Measurements from ENCODE around the gene KIAA0930. TPM values are rescaled to one million over a fixed set of nuclear protein-coding genes. Genes with fewer than 3 reads are reported as not detected.

KIAA0930 gene
- total and polyA plus RNA-seq, 5 donors from 2014 or later: 0.70 to 21.3 (median 2.0) TPM

DNA sequence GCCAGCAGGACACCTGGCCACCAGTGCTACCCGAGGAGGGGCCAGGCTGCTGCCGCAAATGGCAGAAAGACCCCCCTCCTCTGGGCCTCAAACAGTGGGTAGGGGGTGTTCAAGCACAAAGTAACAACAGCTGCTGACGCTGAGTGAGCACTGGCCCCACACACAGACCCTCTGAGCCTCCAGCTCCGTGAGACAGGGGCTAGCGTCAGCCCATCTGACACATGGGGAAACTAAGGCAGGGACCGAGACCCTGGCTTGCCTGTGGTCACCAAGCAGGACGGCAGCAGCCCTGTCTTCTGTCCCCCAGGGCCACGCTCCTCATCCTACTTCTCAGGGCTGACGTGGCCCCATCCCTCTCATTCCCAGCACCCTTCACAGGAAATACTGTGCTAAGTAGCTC is 40.5 kb downstream of the KIAA0930 start:
- Mint-ChIP-seq H3K4me1 (peaks cover 0 to 4% (median 0%) of the 10 kb centered on the region in 4 donors), H3K4me3 (no peak overlapping the region), H3K27me3 (no peaks in the 10 kb centered on the region), H3K9me3 (no peaks in the 10 kb centered on the region), H3K27ac (peak overlapping the region in 1 of 3 donors; percentile 63), H3K36me3 (peaks cover 28% of the 10 kb centered on the region)
- Histone ChIP-seq H3K9me3 (ENCODE audit: control insufficient read depth in 2 of 2, low read length in 2 of 2) (no peaks in the 10 kb centered on the region), H3K27ac (ENCODE audit: insufficient read depth, low read length, poor library complexity, severe bottlenecking) (no peak overlapping the region), H3K27me3 (ENCODE audit: control insufficient read depth, insufficient read depth, low read length) (no peaks in the 10 kb centered on the region), H3K4me1 (ENCODE audit: control insufficient read depth, insufficient read depth, low read length, poor library complexity, severe bottlenecking) (no peaks in the 10 kb centered on the region), H3K36me3 (ENCODE audit: control insufficient read depth, insufficient read depth, low read length) (peaks cover 20% of the 10 kb centered on the region), H3K4me3 (ENCODE audit: low read depth, low read length) (no peak overlapping the region)
- no peak for DNase-seq
- ATAC-seq (ENCODE audit: low read depth in 2 of 2): no peak

DNA sequence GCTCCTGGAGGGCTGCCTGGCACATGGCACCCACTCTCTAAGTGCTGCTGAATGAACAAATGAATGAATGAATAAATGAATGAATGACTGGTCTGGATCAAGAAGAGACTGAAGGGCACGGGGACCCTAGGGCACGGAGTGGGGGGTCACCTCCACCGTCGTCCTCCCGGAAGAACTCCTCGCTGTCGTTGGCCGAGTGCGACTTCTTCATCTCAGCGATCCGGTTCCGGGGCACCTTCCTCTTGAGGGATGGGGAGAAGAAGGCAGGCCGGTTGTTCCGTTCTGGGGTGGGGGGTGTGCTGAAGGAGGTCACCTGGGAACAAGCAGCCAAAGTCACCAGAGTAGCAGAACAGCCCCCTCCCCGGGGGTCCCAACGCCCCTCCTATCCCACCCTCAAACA is 41.0 kb downstream of the KIAA0930 start:
- Mint-ChIP-seq H3K27me3 (no peaks in the 10 kb centered on the region), H3K4me1 (peaks cover 0 to 4% (median 0%) of the 10 kb centered on the region in 4 donors), H3K4me3 (no peak overlapping the region), H3K27ac (no peak overlapping the region), H3K36me3 (peaks cover 24% of the 10 kb centered on the region), H3K9me3 (no peaks in the 10 kb centered on the region)
- Histone ChIP-seq H3K9me3 (ENCODE audit: control insufficient read depth in 2 of 2, low read length in 2 of 2) (no peaks in the 10 kb centered on the region), H3K27ac (ENCODE audit: insufficient read depth, low read length, poor library complexity, severe bottlenecking) (no peak overlapping the region), H3K36me3 (ENCODE audit: control insufficient read depth, insufficient read depth, low read length) (peaks cover 20% of the 10 kb centered on the region), H3K4me3 (ENCODE audit: low read depth, low read length) (no peak overlapping the region), H3K4me1 (ENCODE audit: control insufficient read depth, insufficient read depth, low read length, poor library complexity, severe bottlenecking) (no peaks in the 10 kb centered on the region), H3K27me3 (ENCODE audit: control insufficient read depth, insufficient read depth, low read length) (no peaks in the 10 kb centered on the region)
- ATAC-seq (ENCODE audit: low read depth in 2 of 2) (no peak), DNase-seq (no peak)

DNA sequence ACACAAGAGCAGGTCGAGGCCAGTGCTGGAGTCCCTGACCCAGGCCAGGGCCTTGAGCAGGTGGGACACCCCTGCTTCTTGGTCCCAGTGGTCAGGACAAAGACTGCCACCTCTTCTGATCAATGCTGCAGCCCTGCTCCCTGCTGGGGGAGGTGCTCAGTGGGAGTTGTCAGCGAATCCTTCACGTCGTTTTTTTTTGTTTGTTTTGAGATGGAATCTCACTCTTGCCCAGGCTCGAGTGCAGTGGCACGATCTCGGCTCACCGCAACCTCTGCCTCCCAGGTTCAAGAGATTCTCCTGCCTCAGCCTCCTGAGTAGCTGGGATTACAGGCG is 42.3 kb downstream of the KIAA0930 start:
- Mint-ChIP-seq H3K4me1 (peaks cover 0 to 4% (median 0%) of the 10 kb centered on the region in 4 donors), H3K36me3 (peaks cover 23% of the 10 kb centered on the region), H3K4me3 (no peak overlapping the region), H3K27ac (no peak overlapping the region), H3K9me3 (no peaks in the 10 kb centered on the region), H3K27me3 (no peaks in the 10 kb centered on the region)
- no peak overlapping the region for H3K4me3 ChIP-seq (ENCODE audit: low read depth, low read length)
- no peaks in the 10 kb centered on the region for H3K27me3 ChIP-seq (ENCODE audit: control insufficient read depth, insufficient read depth, low read length)
- DNase-seq: no peak
- H3K36me3 ChIP-seq (ENCODE audit: control insufficient read depth, insufficient read depth, low read length): peaks cover 20% of the 10 kb centered on the region
- H3K4me1 ChIP-seq (ENCODE audit: control insufficient read depth, insufficient read depth, low read length, poor library complexity, severe bottlenecking): no peaks in the 10 kb centered on the region
- H3K27ac ChIP-seq (ENCODE audit: insufficient read depth, low read length, poor library complexity, severe bottlenecking): no peak overlapping the region
- no peaks in the 10 kb centered on the region for H3K9me3 ChIP-seq (ENCODE audit: control insufficient read depth in 2 of 2, low read length in 2 of 2)
- ATAC-seq (ENCODE audit: low read depth in 2 of 2): no peak

DNA sequence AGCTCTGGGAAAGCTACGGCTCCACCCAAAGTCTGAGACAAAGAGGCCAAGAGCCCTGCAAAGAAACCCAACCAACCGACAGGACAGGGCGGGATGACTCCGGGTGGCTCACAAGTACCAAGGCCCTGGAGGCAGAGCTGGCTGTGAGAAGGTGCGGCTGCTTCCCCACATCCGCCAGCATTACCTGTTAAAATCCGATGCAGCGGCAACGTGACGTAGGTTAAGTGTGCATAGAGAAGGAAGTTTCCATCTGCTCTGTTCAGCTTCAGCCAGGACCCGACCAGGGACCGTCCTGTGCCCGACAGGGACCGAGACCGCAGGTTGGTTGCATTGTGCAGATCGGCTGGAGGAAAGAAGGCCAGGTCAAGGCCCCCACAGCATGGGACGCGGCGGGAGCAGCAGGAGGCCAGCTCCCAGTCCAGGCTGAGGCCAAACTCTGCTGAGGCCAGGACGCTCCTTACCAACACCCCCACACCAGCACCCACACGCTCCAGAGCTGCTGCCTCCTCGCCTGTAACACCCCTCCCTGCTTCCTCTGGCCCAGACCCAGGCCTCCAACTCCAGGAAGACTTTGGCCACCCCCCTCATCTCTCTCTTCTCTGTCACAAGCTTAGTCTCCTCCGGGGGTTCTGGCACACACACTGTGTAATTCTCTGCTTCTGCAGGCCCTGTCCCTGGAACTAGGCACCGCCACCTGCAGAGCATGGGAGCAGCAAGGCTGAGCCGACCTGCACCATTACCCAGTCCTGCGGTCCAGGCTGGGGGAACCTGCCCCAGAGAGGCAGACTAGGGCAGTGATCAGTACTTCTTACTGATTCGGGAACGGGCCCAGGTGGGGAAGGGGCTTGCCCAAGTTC is 42.9 kb downstream of the KIAA0930 start:
- DNase-seq: no peak
- H3K27me3 Mint-ChIP-seq: no peaks in the 10 kb centered on the region
- H3K27ac ChIP-seq (ENCODE audit: insufficient read depth, low read length, poor library complexity, severe bottlenecking): no peak overlapping the region
- no peaks in the 10 kb centered on the region for H3K9me3 Mint-ChIP-seq
- H3K36me3 Mint-ChIP-seq: peaks cover 23% of the 10 kb centered on the region
- H3K9me3 ChIP-seq (ENCODE audit: control insufficient read depth in 2 of 2, low read length in 2 of 2): no peaks in the 10 kb centered on the region
- H3K4me1 ChIP-seq (ENCODE audit: control insufficient read depth, insufficient read depth, low read length, poor library complexity, severe bottlenecking): no peaks in the 10 kb centered on the region
- H3K27me3 ChIP-seq (ENCODE audit: control insufficient read depth, insufficient read depth, low read length): no peaks in the 10 kb centered on the region
- no peak overlapping the region for H3K27ac Mint-ChIP-seq
- peaks cover 0 to 4% (median 0%) of the 10 kb centered on the region in 4 donors for H3K4me1 Mint-ChIP-seq
- no peak for ATAC-seq (ENCODE audit: low read depth in 2 of 2)
- peaks cover 20% of the 10 kb centered on the region for H3K36me3 ChIP-seq (ENCODE audit: control insufficient read depth, insufficient read depth, low read length)
- H3K4me3 ChIP-seq (ENCODE audit: low read depth, low read length): no peak overlapping the region
- no peak overlapping the region for H3K4me3 Mint-ChIP-seq

DNA sequence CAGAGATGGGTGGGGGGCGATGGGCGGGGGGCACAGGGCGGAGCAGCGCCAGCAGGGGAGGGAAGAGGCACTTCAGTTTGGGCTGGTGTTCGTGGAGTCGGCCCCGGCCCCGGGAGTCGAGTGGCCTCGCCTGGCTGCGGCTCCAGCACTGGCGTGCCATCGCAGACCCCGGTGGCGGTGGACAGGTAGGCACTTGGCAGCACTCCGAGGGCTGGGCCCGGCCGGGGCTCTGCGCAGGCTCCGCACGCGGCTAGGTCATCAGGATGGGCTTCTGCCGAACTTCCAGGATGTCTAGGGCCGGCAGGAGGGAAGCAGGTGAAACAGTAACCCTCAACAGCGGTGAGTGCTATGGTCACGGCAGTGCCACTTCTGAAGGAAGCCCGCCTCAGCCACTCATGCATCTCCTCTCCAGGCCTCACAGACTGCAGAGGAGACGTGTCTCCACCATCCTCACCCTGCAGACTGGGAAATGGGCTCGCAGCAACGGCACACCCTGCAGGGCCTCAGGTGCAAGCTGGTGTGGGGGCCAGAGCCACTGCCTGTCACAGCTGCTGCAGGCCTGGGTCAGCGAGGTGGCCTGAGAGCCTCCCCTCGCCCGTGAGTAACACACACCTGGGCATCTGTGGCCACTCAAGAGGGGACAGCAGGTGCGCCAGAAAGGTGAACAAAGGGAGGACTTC is 43.6 kb downstream of the KIAA0930 start:
- Mint-ChIP-seq H3K27me3 (no peaks in the 10 kb centered on the region), H3K4me3 (no peak overlapping the region), H3K9me3 (no peaks in the 10 kb centered on the region), H3K36me3 (peaks cover 23% of the 10 kb centered on the region), H3K27ac (no peak overlapping the region), H3K4me1 (peaks cover 0 to 4% (median 0%) of the 10 kb centered on the region in 4 donors)
- Histone ChIP-seq H3K4me1 (ENCODE audit: control insufficient read depth, insufficient read depth, low read length, poor library complexity, severe bottlenecking) (no peaks in the 10 kb centered on the region), H3K27me3 (ENCODE audit: control insufficient read depth, insufficient read depth, low read length) (no peaks in the 10 kb centered on the region), H3K4me3 (ENCODE audit: low read depth, low read length) (no peak overlapping the region), H3K36me3 (ENCODE audit: control insufficient read depth, insufficient read depth, low read length) (peaks cover 20% of the 10 kb centered on the region), H3K27ac (ENCODE audit: insufficient read depth, low read length, poor library complexity, severe bottlenecking) (no peak overlapping the region), H3K9me3 (ENCODE audit: control insufficient read depth in 2 of 2, low read length in 2 of 2) (no peaks in the 10 kb centered on the region)
- ATAC-seq (ENCODE audit: low read depth in 2 of 2): no peak
- DNase-seq: no peak

DNA sequence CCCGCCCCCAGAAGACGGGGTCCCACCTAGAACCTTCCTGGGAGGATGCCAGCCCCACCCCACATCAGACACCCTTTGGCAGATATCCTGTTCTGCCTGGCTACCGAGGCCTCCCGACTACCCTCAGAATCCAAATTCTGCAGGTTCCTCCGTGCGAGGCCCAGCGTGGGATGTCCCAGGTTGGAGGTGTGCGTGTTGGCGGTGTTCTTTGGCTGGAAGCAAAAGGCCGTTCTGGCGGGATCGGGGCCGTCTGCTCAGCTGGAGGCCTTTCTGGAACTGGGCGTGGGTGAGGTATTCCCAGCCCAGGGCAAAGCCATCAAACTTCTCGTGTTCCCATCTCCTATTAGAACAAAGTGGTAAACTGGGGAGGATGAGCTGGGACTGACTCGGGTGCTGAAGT is 44.4 kb downstream of the KIAA0930 start:
- no peaks in the 10 kb centered on the region for H3K27me3 ChIP-seq (ENCODE audit: control insufficient read depth, insufficient read depth, low read length)
- no peak for DNase-seq
- Mint-ChIP-seq H3K27ac (no peak overlapping the region), H3K36me3 (peaks cover 16% of the 10 kb centered on the region), H3K27me3 (no peaks in the 10 kb centered on the region), H3K4me3 (no peak overlapping the region), H3K4me1 (no peaks in the 10 kb centered on the region), H3K9me3 (no peaks in the 10 kb centered on the region)
- H3K27ac ChIP-seq (ENCODE audit: insufficient read depth, low read length, poor library complexity, severe bottlenecking): no peak overlapping the region
- no peaks in the 10 kb centered on the region for H3K4me1 ChIP-seq (ENCODE audit: control insufficient read depth, insufficient read depth, low read length, poor library complexity, severe bottlenecking)
- H3K4me3 ChIP-seq (ENCODE audit: low read depth, low read length): no peak overlapping the region
- no peak for ATAC-seq (ENCODE audit: low read depth in 2 of 2)
- H3K36me3 ChIP-seq (ENCODE audit: control insufficient read depth, insufficient read depth, low read length): peaks cover 16% of the 10 kb centered on the region
- H3K9me3 ChIP-seq (ENCODE audit: control insufficient read depth in 2 of 2, low read length in 2 of 2): no peaks in the 10 kb centered on the region

DNA sequence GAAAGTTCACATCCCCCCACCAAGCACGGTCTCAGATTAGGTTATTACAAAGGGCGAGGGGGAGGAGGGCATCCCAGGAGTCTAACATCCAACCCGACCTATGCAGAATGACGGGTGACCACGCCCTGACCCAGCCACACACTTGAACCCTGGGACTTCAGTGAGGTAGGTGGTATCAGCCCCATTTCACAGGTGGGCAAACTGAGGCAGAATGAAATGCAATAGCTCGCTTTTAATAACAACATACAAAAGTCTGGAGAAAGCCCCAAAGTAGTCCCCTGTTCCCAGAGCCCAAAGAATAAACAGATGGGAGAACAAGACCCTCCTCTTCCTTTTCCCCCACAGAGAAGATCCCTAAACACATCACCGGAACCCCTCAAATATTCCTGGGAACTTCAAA is 45.1 kb downstream of the KIAA0930 start:
- no peak overlapping the region for H3K27ac ChIP-seq (ENCODE audit: insufficient read depth, low read length, poor library complexity, severe bottlenecking)
- H3K4me1 Mint-ChIP-seq: no peaks in the 10 kb centered on the region
- peaks cover 12% of the 10 kb centered on the region for H3K36me3 ChIP-seq (ENCODE audit: control insufficient read depth, insufficient read depth, low read length)
- no peaks in the 10 kb centered on the region for H3K27me3 Mint-ChIP-seq
- no peak overlapping the region for H3K4me3 Mint-ChIP-seq
- H3K9me3 ChIP-seq (ENCODE audit: control insufficient read depth in 2 of 2, low read length in 2 of 2): no peaks in the 10 kb centered on the region
- no peak overlapping the region for H3K4me3 ChIP-seq (ENCODE audit: low read depth, low read length)
- peak overlapping the region in 1 of 3 donors; percentile 14 for H3K27ac Mint-ChIP-seq
- peaks cover 12% of the 10 kb centered on the region for H3K36me3 Mint-ChIP-seq
- ATAC-seq (ENCODE audit: low read depth in 2 of 2) (no peak), DNase-seq (no peak)
- H3K9me3 Mint-ChIP-seq: no peaks in the 10 kb centered on the region
- no peaks in the 10 kb centered on the region for H3K4me1 ChIP-seq (ENCODE audit: control insufficient read depth, insufficient read depth, low read length, poor library complexity, severe bottlenecking)
- no peaks in the 10 kb centered on the region for H3K27me3 ChIP-seq (ENCODE audit: control insufficient read depth, insufficient read depth, low read length)
